HG03025 (cell line): ENCODE measurements around the gene KIF22.
"Not testable (repeated sequence)": the region's sequence is repeated elsewhere in the genome, so short reads cannot be mapped to it uniquely, and the experiment has no call there.

ENCODE experiments used
- ATAC-seq: cut with Tn5 transposase; IDR thresholded peaks from one replicate; pipeline ENCODE4 v1.9.1; 2021; ENCODE audit warnings: mild to moderate bottlenecking, moderate library complexity; ENCODE audit not compliant: unreplicated experiment, low FRiP score

KIF22 gene

DNA sequence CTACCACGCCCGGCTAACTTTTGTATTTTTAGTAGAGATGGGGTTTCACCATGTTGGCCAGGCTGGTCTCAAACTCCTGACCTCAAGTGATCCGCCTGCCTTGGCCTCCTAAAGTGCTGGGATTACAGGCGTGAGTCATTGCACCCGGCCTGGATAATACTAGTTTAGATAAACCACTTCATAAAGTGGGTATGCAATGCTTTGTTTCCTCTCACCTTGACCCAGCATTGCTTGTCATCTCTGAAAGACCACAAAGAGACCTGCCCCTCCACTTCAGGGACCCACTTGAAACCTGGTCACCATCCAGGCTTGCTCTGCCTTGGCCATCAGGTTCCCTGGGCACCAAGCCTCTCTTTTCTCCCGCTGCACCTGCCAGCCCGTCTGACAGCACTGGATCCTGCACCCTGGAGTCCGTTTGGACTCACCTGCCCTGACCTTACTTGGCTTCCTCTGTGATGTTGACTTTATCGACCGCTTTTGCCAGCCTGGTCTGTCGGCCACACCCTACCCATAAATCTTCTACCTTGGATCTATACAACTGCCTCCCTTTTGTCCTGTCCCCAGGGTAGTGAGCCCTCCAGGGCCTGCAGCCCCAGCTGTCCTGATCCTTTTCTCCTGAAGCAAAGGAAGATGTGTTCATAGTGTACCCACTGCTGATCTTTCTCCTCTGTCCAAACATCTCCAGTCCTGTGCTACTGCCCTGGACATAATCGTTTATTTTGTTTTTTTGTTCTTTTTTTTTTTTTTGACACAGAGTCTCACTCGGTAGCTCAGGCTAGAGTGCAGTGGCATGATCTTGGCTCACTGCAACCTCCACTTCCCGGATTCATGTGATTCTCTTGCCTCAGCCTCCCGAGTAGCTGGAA lies 25.2 kb upstream of the KIF22 start:
- no peak for ATAC-seq

DNA sequence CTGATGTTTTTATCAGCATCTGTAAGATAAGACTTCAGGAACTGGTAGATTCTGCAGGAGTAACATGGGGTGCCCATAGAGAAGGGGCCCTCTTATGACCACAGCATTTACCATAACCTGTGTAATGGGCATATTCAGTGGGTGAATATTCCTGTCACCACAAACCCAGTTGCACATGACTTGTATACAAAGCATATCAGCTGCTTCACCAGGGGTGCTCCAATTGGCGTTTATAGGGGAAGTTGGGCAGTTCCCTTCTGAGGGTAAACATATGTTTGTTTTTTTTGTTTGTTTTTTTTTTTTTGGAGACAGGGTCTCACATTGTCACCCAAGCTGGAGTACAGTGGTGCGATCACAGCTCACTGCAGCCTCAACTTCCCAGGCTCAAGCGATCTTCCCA lies 24.0 kb upstream of the KIF22 start:
- no peak for ATAC-seq

DNA sequence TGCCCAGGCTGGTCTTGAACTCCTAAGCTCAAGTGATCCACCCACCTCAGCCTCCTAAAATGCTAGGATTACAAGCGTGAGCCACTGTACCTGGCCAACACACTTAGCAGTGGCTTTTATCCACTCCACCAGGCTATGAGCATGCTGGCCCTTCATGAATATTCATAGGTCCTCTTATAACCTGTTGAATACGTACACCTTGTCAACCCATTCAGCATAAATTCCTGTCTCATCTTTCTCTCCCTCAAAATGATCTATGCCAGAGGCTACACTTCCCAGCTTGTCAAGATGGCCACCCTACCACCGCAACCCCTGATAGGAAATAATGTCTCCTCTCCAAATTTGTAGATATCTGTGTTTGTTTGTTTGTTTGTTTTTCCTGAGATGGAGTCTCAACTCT lies 23.5 kb upstream of the KIF22 start:
- ATAC-seq = no peak

DNA sequence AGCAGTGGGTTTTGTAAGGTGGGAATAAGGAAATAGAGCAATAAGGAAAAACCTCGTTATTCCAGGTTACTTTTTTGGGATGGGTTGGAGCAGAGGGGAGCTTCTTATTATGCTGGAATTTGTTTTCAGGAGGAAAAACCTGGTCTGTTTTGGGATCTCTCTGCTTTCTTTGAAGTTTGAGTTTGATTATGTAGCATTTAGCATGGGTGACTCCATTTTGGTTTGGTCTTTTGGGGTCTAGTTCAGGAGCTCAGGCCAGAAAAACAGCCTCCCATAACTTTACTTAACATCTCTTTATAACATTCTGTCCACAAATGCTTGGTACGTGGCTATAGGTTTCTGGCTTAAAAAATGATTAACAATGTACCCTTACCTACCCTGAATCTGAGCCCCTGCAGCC lies 21.0 kb upstream of the KIF22 start:
- no peak for ATAC-seq

DNA sequence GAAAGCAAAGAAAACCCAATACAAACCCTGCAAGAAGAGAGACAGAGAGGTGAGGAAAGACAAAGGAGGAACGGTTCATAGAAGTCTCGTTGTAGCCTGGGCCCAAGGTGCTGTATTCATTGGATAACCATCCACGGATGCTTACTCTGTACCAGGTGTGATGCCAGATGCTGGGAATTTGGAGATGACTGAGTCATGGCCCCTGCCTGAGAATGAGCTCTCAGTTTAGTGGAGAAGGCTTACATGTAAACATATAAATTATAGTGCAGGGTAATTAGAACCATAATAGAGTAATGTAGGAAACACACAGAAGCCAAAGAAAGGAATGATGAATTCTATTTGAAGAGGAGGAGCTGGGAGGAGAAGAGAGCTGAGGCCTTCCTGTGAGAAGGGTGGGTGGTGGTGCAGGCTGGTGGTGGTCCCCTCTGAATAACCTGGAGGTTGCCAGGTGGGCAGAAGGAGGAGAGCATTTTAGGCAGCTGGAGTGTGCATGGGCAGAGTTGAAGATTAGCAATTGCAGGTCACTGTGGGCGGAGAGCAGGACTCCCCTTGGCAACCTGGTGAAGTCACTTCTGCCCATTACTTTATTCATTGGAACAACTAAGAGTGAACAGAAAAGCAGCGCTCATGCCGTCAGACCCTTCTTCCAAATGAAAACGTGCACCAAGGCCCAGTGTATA lies 20.2 kb upstream of the KIF22 start:
- ATAC-seq = no peak

DNA sequence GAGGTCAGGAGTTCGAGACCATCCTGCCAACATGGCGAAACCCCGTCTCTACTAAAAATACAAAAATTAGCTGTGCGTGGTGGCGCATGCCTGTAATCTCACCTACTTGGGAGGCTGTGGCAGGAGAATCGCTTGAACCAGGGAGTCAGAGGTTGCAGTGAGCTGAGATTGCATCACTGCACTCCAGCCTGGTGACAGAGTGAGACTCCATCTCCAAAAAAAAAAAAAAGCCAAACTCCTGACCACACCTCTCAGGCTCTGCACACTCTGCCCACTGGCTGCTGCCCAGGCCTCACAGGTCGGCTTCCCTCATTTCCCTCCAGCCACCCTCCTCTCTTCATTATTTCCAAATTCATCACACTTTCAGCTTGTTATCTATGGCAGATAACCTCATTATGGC lies 18.2 kb upstream of the KIF22 start:
- not testable (repeated sequence) for ATAC-seq

DNA sequence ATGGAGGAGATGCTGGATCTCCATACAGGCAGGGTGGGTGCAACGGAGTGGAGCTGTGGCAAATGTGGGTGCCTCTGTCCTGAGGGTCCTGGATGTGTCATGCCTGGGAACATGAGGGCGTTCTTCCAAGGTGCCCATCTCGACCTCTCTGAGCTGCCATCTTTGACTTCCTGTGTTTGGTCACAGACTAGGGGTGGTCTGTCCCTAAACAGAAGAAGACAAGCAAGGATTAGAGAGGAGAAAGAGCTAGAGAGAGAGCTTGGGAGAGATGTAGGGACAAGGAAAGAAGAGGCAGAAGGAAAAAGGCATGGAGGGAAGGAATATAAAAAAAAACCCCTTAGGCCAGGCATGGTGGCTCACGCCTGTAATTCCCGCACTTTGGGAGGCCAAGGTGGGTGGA lies 15.8 kb upstream of the KIF22 start:
- no peak for ATAC-seq

DNA sequence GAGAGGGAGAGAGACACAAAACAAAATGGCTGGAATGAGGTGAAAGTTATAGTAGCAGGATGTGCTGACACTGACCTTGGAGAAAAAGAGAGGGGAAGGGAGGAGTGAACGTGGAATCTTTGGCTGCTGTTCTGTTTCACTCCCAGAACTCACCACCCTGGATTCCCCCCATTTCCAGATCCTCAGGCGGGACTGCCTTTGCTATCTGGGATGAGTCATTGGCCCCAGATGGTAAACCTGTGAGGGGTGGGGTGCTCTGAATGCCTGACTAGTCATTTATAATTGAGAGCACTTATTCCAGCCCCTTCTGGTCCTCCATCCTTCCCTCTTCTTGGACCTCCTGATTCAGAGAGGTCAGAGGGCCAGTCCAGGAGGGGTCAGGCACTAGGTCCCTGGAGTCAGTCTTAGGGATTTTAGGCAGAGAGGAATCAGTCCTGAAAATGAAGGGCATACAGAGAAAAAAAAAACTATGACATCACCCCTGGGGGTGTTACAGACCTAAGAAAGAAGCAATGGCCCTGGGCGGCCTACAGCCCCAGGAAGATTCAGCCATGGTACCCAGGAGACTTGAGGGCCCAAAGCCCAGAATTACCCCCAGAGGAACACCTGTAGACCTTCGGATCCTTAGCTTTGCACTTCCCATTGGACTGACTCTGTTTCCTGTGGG lies 14.7 kb upstream of the KIF22 start:
- ATAC-seq = no peak

DNA sequence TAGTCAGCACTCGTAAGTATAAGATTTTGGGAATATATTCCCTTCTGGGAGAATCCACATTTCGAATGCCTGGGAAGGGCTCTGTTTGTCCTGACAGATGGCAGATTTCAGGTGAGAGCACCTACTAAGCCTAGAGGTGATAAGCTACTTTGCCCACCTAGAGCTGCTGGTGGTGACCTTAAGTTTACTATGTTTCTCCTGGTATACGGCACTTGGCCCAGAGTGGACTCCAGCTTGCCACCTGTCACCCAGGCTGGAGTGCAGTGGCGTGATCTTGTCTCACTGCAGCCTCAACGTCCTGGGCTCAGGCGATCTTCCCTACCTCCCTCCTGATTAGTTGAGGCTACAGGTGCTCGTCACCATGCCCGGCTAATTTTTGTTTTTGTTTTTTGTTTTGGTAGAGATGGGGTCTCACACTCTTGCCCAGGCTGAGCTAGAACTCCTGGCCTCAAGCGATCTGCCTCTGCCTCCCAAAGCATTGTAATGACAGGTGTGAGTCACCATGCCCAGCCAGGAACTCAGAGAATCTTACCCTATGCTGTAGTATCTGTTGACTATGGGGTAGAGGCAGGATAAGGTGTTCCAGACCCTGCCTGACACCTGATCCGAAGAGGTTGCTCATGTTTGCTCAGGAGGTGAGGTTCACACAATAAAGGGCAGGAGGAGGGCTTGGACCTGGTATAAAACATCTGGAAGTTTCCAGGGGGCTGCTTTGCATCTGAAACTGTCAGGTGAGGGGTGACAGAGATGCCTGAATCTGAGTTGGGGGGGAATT lies 12.8 kb upstream of the KIF22 start, which contains the start of gene ZG16:
Gene ZG16 (plus strand): TSS at position 681 of the 775 bp plus-strand sequence. CDS start 1,011 bp downstream, outside the sequence.
- no peak for ATAC-seq

DNA sequence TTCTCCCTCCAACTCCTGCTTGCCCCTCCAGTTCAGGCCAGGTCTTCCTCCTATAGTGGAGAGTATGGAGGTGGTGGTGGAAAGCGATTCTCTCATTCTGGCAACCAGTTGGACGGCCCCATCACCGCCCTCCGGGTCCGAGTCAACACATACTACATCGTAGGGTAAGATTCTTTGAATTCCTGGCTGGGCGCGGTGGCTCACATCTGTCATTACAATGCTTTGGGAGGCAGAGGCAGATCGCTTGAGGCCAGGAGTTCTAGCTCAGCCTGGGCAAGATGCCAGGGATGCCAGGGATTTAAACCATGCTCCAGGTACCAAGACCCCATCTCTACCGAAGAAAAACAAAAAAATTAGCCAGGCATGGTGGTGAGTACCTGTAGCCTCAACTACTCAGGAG lies 11.1 kb upstream of the KIF22 start:
- ATAC-seq = no peak

DNA sequence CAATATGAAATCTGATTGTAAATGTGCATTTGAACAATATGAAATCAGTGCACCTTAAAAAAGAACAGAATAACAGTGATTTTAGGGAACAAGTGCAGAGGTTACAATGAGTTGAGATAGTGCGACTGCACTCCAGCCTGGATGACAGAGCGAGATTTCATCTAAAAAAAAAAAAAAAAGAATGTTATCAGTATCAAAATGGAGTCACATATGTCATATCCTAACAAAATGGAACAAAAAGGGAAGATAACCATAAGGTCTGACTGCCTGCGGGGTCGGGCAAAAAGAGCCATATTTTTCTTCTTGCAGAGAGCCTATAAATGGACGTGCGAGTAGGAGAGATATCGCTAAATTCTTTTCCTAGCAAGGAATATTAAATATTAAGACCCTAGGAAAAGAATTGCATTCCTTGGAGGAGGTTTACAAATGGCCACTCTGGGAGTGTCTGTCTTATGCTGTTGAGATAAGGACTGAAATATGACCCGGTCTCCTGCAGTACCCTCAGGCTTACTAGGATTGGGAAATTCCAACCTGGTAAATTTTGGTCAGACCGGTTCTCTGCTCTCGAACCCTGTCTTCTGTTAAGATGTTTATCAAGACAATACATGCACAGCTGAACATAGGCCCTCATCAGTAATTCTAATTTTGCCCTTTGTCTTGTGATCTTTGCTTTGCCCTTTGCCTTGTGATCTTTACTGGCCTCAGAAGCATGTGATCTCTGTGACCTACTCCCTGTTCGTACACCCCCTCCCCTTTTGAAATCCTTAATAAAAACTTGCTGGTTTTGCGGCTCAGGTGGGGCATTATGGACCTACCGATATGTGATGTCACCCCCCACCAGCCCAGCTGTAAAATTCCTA lies 7.2 kb upstream of the KIF22 start:
- ATAC-seq = not testable (repeated sequence)

DNA sequence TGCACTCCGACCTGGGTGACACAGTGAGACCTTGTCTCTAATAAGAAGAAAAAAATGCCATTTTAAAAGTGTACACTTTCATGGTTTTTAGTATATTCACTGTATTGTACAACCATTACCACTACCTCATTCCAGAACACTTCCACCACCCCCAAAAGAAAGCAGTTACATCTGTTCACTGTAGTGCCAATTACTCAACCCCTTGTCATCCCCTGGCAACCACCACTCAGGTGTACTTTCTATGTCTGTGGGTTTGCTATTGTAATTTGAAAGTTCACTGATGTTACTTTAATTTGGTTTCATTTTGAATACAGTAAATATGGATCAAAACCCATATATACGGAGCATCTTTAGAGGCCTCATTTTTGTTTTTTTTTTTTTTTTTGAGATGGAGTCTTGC lies 6.4 kb upstream of the KIF22 start:
- no peak for ATAC-seq

DNA sequence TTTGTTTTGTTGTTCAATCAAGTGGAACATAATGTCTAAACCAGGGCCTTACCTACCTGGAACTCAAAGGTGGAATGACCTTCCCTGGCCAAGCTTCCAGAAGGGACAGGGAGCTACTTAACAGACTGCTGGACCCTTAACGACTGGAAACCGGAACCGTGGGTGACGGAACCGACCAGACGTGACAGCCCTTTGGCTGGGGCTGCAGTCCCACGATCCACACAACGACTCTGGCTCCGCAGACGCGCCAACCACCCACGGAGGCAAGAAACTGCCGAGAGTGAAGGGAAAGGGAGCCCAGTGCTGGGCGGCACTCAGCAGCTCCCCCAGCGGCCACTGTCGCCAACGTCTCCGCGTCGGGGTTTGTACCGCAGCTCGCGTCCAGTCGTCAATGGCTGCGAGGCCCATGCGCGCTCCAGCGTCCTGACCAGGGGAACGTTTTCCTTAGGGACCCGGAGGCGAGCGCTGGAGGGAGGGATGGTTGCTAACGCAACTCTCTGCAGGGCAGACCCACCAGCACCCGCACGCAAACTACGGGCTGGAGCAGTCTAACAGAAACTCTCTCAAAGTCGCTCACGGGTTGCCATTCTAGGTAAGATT lies 5.5 kb upstream of the KIF22 start:
- ATAC-seq = no peak

DNA sequence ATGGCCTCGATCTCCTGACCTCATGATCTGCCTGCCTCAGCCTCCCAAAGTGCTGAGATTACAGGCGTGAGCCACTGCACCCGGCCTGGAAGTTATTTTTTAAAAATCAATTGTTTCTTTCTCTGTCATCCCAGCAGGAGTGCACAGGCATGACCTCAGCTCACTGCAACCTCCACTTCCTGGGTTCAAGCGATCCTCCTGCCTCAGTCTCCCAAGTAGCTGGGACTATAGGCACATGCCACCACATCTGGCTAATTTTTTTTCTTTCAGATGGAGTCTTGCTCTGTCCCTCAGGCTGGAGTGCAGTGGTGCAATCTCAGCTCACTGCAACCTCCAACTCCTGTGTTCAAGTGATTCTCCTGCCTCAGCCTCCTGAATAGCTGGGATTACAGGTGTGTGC lies 3.4 kb upstream of the KIF22 start:
- ATAC-seq = not testable (repeated sequence)

DNA sequence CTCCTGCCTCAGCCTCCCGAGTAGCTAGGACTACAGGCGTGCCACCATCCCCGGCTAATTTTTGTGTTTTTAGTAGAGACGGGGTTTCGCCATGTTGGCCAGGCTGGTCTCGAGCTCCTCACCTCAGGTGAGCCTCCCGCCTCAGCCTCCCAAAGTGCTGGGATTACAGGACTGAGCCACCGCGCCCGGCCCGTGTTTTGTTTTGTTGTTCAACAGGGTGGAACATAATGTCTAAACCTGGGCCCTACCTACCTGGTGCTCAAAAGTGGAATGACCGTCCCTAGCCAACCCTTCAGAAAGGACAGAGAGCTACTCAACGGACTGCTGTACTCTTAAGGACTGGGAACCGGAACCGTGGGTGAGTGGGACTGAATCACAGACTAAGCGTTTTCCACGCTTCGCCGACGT lies 772 bp upstream of the KIF22 start:
- no peak for ATAC-seq

DNA sequence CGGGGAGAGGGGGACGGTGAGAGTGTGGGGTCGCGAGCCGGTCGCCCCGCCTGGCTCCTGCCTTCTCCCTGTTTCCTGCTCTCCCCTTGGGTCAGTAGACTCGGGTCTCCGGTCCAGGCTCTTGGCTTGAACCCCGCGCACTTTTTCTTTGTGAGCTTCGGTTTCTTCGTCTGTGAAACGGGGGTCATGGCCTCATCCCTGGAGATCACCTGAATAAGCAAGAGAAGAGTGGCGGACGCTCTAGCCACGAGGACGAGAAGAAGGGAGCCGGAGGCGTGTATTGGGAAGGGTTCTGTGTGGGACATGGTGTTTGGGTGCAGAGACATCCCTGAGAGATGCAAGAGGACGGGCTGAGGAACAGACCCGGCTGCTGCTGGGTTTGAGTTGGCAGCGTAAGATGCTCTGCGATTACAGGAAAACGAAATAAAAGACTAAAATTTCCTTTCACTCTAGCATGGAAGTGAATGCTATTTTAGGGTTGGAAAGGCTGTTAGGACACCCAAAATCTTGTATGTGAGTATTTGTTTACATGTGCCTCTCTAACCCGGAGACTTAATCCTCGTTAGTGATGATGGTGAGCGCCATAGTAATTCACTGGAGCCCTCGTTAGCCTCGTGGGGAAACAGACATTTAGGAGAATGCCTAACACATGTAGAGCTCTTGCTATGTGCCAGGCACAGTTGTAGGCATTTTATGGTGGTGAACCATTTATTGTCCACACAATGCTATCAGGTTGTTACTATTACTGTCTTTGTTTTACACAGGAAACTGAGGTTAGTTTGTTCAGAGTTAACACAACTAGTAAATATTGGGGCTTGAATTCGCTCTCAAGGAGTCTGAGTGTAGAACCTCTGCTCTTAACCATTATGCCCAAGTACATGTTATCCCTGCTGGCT lies 646 bp downstream of the KIF22 start:
- ATAC-seq = no peak

DNA sequence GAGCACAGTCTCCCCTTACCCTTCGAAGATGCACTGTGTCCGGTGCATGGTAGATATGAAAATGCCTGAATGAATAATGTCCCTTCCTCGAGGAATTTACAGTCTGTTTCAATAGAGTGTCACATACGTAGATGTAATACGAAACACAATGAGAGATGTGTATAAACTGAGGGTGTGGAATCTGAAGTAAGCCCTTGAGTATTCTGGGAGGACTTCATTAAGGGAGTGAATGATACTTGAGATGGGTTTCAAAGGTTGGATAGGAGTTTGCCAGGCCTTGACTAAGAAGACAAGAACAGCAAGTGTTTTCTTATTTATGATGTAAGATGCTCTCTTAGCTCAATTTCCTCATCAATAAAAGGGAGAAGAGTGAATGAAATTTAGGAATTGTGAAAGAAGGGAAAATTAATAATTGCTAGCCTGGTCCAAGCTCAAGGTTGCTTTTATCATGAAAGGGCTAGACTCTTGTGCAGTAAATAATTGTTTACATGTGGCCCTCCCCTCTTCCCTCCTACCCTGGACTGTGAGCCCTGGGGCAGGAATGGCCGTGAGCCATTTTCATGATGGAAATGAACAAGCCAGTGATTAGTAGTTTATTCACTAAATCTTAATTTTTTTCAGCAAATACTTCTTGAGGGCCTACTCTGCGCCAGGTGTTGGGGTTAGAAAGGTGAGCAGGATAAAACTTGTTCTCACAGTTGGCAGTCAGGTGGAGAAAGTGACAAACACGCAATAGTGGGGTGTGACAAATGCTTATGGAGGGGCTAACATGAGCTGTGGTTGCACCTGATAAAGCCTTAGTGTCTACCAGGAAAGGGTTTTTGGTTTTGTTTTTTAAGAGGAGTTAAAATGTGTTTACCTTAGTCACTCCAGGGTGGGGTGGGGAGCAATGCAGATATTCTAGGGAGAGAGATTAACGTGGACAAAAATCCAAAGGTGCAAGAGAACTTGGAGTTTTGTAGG lies 1.6 kb downstream of the KIF22 start:
- ATAC-seq = no peak
